Naive thymus-derived CD4-positive, alpha-beta T cell (primary cell): ENCODE results near the gene TPCN1. TPM values are rescaled to one million over a fixed set of nuclear protein-coding genes. Genes with fewer than 3 reads are reported as not detected.

Source experiments
- microRNA-seq: library from miRNA; unstranded; fragments of <30 nt; microRNA quantifications from one replicate; pipeline ENCODE4 v1.2.0, GENCODE V29; 2022; ENCODE audit warnings: borderline microRNAs expressed
- polyA plus RNA-seq, 2 donors: library from polyadenylated mRNA; unstranded; fragments of 300-500 nt; fragmentation: Illumina TruSeq; gene quantifications; one replicate each; pipeline ENCODE4 v1.2.3, GENCODE V29; 2021
- total RNA-seq, 6 experiments: library from RNA in 5 of 6; stranded (reverse) in 5 of 6; gene quantifications; 1 replicate in 5 of 6; 2 replicates in 1 of 6; pipeline ENCODE4 v1.2.3 and lab custom pipeline; 2021 to 2026

Gene TPCN1
- total and polyA plus RNA-seq, 7 experiments from 2014 or later: 15.3 to 124 (median 97.2) TPM

Small RNA genes lying within 50 kb of the gene (microRNA-seq; reads per million reads assigned to microRNA genes)
- not detected for gene MIR6762

Other genes with a start within 250 kb of the TPCN1 start
- 100 to 1,000 TPM in 1 of 5 experiments, 10 to 100 TPM in 4; 29.9 to 238 (median 66.0) TPM for gene OAS2, start 242.9 kb upstream of the TPCN1 start, total RNA-seq
- 10 to 100 TPM; 30.5 to 63.6 TPM for gene OAS2, start 242.9 kb upstream of the TPCN1 start, polyA plus RNA-seq
- 10 to 100 TPM in 2 of 5 experiments, 1 to 10 TPM in 2, not detected in 1; 4.2 to 15.8 (median 8.8) TPM for gene DTX1, start 164.7 kb upstream of the TPCN1 start, total RNA-seq
- 1 to 10 TPM in 1 of 2 donors, under 1 TPM in 1; 0.80 to 4.2 TPM for gene DTX1, start 164.7 kb upstream of the TPCN1 start, polyA plus RNA-seq
- 1 to 10 TPM in 3 of 5 experiments, under 1 TPM in 2; 0.19 to 1.6 (median 1.1) TPM for gene RASAL1, start 85.7 kb upstream of the TPCN1 start, total RNA-seq
- gene RASAL1, start 85.7 kb upstream of the TPCN1 start, polyA plus RNA-seq: 1 to 10 TPM; 1.6 to 2.1 TPM
- under 1 TPM in 3 of 5 experiments, not detected in 2; 0.29 to 0.88 (median 0.48) TPM for gene CFAP73, start 71.7 kb upstream of the TPCN1 start, total RNA-seq
- gene CFAP73, start 71.7 kb upstream of the TPCN1 start, polyA plus RNA-seq: not detected
- gene DDX54, start 36.0 kb upstream of the TPCN1 start, total RNA-seq: 10 to 100 TPM; 55.8 to 81.1 (median 76.7) TPM
- gene DDX54, start 36.0 kb upstream of the TPCN1 start, polyA plus RNA-seq: 10 to 100 TPM; 18.9 to 40.3 TPM
- gene RITA1, start 35.7 kb upstream of the TPCN1 start, total RNA-seq: 10 to 100 TPM in 3 of 5 experiments, 1 to 10 TPM in 2; 6.4 to 20.2 (median 14.1) TPM
- 10 to 100 TPM; 23.2 to 28.9 TPM for gene RITA1, start 35.7 kb upstream of the TPCN1 start, polyA plus RNA-seq
- gene SLC8B1, start 113.6 kb downstream of the TPCN1 start, total RNA-seq: 100 to 1,000 TPM in 4 of 5 experiments, 10 to 100 TPM in 1; 40.9 to 169 (median 140) TPM
- 100 to 1,000 TPM in 1 of 2 donors, 10 to 100 TPM in 1; 68.1 to 144 TPM for gene SLC8B1, start 113.6 kb downstream of the TPCN1 start, polyA plus RNA-seq
- 10 to 100 TPM; 13.2 to 25.4 (median 14.9) TPM for gene PLBD2, start 137.1 kb downstream of the TPCN1 start, total RNA-seq
- gene PLBD2, start 137.1 kb downstream of the TPCN1 start, polyA plus RNA-seq: 10 to 100 TPM in 1 of 2 donors, 1 to 10 TPM in 1; 7.8 to 10.6 TPM
- gene SDS, start 182.4 kb downstream of the TPCN1 start, total RNA-seq: 1 to 10 TPM in 1 of 5 experiments, under 1 TPM in 2, not detected in 2; 0.51 to 1.3 (median 0.76) TPM
- gene SDS, start 182.4 kb downstream of the TPCN1 start, polyA plus RNA-seq: not detected
- 1 to 10 TPM in 3 of 5 experiments, under 1 TPM in 1, not detected in 1; 0.46 to 2.5 (median 1.7) TPM for gene SDSL, start 200.9 kb downstream of the TPCN1 start, total RNA-seq
- not detected for gene SDSL, start 200.9 kb downstream of the TPCN1 start, polyA plus RNA-seq